PFSK-1 (cell line): ENCODE measurements around the gene PIK3R5.

ENCODE experiments used
- POLR2AphosphoS5 ChIP-seq: IDR thresholded peaks from 2 replicates; pipeline ENCODE4 v1.6.1; 2012; ENCODE audit warnings: low read depth, mild to moderate bottlenecking, control low read depth, low read length, moderate library complexity
- SIN3A ChIP-seq: IDR thresholded peaks from 2 replicates; pipeline ENCODE4 v1.6.1; 2012; ENCODE audit warnings: mild to moderate bottlenecking, low read length, moderate library complexity, borderline replicate concordance; ENCODE audit not compliant: insufficient read depth
- TAF1 ChIP-seq: IDR thresholded peaks from 2 replicates; pipeline ENCODE4 v1.6.1; 2012; ENCODE audit warnings: low read length, control low read depth, borderline replicate concordance; ENCODE audit not compliant: insufficient read depth
- TF ChIP-seq, protein P1 (sequence below), 2 experiments: IDR thresholded peaks; 2 replicates each; pipeline versions ENCODE4 v1.6.1 to v1.8.0; 2011 to 2012; ENCODE audit warnings: low read depth in 2 of 2, low read length in 2 of 2, control low read depth in 1 of 2, inconsistent platforms in 1 of 2, mild to moderate bottlenecking in 1 of 2, moderate library complexity in 1 of 2; ENCODE audit not compliant: insufficient read depth in 1 of 2

DNA sequence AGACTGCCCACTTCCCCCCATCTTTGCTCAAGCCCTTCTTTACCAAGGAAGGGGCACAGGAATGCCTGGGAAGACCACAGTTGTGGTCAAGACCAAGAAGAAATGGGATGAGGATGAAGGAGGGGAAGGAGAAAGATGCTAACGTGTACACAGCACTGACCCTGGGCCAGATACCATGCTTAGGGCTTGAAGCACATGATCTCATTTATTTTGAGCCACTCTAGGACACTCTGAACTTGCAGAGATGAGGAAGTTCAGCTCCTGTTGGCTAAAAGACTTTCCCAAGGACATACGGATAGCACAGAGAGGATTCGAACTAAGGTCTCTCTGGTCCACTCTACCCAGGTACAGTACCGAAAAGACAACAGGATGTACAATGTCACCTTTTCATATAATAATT lies 42.6 kb downstream of the PIK3R5 start:
- TF ChIP-seq TAF1, result no peak
- TF ChIP-seq, protein P1, sequence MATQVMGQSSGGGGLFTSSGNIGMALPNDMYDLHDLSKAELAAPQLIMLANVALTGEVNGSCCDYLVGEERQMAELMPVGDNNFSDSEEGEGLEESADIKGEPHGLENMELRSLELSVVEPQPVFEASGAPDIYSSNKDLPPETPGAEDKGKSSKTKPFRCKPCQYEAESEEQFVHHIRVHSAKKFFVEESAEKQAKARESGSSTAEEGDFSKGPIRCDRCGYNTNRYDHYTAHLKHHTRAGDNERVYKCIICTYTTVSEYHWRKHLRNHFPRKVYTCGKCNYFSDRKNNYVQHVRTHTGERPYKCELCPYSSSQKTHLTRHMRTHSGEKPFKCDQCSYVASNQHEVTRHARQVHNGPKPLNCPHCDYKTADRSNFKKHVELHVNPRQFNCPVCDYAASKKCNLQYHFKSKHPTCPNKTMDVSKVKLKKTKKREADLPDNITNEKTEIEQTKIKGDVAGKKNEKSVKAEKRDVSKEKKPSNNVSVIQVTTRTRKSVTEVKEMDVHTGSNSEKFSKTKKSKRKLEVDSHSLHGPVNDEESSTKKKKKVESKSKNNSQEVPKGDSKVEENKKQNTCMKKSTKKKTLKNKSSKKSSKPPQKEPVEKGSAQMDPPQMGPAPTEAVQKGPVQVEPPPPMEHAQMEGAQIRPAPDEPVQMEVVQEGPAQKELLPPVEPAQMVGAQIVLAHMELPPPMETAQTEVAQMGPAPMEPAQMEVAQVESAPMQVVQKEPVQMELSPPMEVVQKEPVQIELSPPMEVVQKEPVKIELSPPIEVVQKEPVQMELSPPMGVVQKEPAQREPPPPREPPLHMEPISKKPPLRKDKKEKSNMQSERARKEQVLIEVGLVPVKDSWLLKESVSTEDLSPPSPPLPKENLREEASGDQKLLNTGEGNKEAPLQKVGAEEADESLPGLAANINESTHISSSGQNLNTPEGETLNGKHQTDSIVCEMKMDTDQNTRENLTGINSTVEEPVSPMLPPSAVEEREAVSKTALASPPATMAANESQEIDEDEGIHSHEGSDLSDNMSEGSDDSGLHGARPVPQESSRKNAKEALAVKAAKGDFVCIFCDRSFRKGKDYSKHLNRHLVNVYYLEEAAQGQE (IDR thresholded peaks at IDR 0.05; ENCODE audit: insufficient read depth in 1 of 2, low read depth in 2 of 2, low read length in 2 of 2), result no peak
- no peak for TF ChIP-seq POLR2AphosphoS5
- no peak for TF ChIP-seq SIN3A
